GM18505 (cell line): ENCODE data around the gene DACH2.
"Not testable (repeated sequence)": the region's sequence is repeated elsewhere in the genome, so short reads cannot be mapped to it uniquely, and the experiment has no call there.

ENCODE experiments used
- ATAC-seq: cut with Tn5 transposase; IDR thresholded peaks from one replicate; pipeline ENCODE4 v1.9.1; 2021; ENCODE audit not compliant: unreplicated experiment
- POLR2A ChIP-seq: IDR thresholded peaks from 4 replicates; pipeline ENCODE4 v1.6.1; 2011; ENCODE audit warnings: borderline replicate concordance; ENCODE audit not compliant: insufficient read depth, insufficient read length; ENCODE audit errors: extremely low read depth

DACH2 gene

DNA sequence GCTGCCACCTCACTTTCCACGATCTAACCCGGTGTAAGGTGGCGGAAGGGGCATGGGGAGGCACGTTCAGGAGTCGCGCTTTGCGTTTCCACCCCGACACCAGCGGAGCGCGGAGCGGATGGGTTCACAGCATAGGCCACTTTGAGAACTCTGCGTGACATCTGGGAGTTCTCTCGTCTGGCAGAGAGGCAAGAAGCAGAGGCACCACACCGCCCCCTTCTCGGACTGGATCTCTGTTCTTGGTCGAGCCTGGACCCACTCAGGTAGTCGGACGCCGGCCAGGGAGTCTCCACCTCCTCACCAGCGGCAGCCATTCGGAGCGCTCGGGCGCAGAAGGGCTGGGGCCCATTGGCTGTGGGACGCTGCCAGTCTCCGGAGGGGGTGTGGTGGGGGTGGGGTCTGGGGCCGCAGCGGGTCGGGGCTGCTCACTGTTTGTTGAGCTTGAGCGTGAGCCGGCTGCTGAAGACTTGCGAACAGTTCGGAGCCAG, at the start of gene DACH2:
Gene DACH2 (plus strand): TSS at position 428 of the 488 bp plus-strand sequence.
- ATAC-seq, result peak; percentile 98
- no peak for TF ChIP-seq POLR2A

DNA sequence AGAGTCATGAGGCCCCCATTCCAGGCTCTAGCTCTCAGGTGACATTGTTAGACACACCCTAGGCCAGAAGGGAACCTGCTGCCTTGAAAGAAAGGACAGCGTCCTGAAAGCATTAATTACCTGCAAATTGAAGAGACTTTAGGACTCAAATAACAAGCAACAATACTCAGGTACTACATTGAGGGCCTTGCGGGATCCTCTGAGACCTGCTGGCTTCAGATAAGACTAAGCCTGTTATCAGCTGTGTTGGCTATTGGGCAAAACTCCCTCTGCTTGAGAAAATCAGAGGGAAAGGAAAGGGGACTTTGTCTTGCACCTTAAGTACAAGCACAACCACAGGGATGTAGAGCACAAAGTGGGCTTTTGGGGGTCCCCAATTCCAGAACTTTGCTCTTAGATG, 45.9 kb upstream of the DACH2 start:
- no peak for TF ChIP-seq POLR2A
- no peak for ATAC-seq

DNA sequence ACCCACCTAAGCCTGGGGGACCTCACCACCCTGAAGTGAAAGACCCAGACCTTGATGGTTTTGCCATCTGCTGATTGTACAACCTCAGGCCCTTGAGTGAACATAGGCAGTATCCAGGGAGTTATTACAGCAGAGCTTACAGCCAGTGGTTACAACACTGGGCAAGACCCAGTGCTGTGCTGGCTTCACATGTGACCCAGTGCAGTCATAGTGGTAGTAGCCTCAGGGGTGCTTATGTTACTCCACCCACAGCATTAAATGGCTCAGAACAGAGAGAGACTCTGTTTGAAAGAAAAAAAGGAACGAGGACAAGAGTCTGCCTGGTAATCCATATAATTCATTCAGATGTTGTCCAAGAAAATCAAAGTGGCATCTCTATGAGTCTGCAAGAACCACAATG, 45.2 kb upstream of the DACH2 start:
- TF ChIP-seq POLR2A, result no peak
- no peak for ATAC-seq

DNA sequence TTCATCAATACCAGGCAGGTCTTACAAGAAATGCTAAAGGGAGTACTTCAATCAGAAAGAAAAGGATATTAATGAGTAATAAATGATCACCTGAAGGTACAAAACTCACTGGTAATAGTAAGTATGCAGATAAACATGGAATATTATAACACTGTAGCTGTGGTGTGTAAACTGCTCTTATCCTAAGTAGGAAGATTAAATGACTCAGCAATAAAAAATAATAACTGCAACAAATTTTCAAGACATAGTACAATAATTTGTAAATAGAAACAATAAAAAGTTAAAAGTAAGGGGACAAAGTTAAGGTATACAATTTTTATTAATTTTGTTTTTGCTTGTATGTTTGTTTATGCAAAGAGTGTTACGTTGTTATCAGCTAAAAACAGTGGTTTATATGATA, 43.7 kb upstream of the DACH2 start:
- TF ChIP-seq POLR2A, result no peak

DNA sequence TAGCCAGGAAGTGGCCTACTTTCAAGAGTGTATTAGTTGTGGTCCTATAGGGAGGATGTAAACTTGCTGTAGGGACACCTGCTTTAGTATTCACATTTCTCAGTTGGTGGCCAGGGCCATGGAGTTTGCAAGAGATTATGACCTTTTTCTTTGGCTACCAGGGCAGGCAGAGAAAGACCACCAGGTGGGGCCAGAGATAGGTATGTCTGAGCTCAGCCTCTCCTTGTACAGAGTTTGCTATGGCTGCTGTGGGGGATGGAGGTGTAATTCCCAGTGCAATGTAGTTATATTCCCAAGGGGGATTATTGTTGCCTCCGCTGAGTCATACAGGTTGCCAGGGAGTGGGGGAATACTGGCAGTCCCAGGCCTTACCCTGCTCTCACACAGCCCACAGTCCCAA, 26.3 kb upstream of the DACH2 start:
- no peak for ATAC-seq
- TF ChIP-seq POLR2A, result no peak

More for the DNA sequence above, 43.7 kb upstream of the DACH2 start:
- no peak for ATAC-seq

DNA sequence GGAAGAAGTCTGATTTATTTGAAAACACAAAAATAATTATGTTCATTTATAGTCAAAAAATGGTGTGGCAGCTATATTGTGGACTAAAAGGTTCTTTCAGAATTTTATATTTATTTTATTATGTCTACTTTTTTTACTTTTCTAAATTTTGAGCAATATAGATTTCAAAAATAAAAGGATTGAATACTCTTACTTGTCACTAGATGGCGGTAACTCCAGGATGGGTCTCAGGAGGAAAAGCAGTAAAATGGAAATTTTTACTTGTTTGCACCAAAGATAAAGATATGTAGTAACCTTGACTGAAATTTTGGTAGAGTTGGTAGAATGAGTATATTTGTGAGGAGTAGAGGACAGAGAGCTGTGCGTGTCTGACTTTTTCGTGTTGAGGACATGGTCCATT, 14.5 kb upstream of the DACH2 start:
- ATAC-seq, result no peak
- no peak for TF ChIP-seq POLR2A

DNA sequence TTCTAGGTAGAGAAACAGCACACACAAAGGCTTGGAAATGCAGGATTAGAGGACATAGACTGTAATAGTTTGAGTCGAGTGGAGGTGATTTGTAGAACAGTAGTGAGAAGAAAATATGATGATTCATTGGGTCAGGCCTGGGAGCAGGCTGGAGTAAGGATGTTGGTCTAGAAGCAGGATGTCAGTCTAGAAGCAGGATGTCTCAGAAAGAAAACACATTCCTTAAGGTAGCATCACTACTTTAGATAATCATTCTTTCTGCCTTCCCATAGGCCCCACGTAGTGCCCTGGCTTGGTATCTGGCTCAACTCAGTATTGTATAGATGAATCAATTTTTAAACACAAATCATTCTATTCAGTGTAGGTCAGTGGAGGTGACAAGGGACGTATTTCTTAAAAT, 11.2 kb upstream of the DACH2 start:
- no peak for TF ChIP-seq POLR2A
- no peak for ATAC-seq

DNA sequence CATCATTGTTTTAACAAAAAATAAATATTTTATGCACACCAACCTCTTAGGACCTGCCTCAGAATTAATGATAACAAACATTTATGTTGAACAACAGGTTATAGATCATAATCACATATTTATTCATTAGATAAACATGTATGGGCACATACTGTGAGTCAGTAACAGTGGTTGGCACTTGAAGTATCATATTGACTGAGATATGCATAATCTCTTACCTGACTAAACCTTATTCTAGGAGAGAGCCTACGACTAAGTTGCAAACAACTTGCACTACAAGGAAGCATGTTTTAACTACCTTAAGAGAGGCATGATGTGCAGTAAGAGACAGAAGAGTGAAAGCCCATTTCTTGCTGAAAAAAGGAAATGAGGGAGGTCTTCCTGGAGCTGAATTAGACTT, 6.5 kb upstream of the DACH2 start:
- ATAC-seq, result no peak
- TF ChIP-seq POLR2A, result no peak

DNA sequence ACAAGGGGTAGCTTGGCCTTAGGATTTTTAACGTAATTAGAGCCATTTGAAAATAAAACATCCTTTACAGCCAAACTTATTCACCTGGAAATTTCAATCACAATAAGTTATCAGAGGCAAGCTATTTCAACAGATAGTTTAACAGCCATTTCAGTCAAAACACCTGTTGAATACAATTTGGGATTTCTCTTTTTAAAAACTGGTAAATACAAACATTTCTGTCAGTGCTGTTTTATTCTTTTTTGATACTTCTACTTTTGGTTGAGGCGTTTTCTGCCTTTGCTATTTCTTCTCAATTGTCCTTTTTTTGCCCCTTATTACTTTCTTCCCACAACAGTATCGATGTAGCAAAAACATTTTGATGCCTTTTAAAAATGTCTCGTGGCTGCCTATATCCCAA, 2.1 kb upstream of the DACH2 start:
- no peak for ATAC-seq
- TF ChIP-seq POLR2A, result no peak

DNA sequence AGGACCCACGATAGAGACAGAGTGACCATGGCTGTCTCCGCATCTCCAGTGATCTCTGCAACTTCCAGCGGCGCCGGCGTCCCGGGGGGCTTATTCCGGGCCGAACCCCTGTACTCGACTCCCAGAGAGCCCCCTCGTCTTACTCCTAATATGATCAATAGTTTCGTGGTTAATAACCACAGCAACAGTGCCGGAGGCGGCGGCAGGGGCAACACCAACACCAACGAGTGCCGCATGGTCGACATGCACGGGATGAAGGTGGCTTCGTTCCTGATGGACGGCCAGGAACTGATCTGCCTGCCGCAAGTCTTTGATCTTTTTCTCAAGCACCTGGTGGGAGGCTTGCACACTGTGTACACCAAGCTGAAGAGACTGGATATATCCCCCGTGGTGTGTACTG, 343 bp downstream of the DACH2 start:
- no peak for TF ChIP-seq POLR2A
- no peak for ATAC-seq

DNA sequence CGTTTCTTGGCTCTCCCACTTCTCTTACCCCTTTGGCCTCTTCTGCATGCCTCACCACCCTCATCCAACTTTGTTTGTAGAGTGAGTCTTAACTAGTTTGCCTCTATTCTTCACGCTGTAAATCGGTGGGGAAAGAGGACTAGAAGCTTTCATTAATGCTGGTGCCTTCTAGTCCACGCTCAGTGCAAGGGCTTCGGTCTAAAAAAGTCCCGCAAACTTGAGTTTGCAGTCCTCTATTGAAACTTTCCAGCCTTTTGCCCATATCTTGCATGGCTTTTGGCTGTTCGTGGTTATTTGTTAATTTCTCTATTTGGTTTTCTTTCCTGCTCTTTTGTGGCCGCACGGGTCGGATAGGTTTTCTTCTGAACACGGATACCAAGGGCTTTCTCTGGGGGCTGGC, 868 bp downstream of the DACH2 start:
- no peak for ATAC-seq
- TF ChIP-seq POLR2A, result no peak

DNA sequence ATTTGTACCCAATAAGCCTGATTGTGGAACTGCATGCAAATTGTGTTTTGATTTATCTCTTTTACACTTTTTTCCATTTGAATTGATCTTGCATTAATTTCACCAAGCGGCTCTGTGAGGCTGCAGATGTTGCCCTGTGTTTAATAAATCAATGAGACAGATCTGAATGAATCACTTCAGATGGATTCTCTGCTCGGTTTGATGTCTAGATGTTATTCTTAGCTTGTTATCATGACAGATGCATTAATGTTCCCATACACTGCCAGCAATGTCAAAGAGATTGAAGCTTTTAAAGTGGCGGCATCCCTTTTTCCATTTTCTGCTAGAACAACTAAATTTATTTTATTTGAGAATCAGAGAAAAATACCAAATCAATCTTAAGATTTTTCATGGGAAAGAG, 6.3 kb downstream of the DACH2 start:
- ATAC-seq, result no peak
- no peak for TF ChIP-seq POLR2A

DNA sequence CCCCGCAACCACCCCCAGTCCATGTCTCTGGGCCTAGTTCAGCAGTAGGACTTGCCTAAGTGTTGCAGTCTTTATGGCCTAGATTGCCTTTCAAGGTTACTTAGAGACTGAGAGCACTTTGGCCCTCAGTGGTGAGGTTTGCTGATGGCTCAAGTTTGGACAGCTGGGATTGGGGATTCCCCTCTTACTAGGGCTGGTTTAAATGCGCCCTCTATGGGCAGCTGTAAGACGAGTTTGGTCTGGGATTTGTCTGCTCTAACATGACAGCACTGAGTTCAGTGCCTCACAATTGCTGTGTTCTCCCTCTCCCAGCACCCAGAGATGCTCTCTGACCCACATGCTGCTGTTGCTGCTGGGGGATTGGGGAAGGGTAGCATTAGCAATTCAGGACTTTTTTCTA, 23.1 kb downstream of the DACH2 start:
- no peak for TF ChIP-seq POLR2A
- peak; percentile 83 for ATAC-seq

DNA sequence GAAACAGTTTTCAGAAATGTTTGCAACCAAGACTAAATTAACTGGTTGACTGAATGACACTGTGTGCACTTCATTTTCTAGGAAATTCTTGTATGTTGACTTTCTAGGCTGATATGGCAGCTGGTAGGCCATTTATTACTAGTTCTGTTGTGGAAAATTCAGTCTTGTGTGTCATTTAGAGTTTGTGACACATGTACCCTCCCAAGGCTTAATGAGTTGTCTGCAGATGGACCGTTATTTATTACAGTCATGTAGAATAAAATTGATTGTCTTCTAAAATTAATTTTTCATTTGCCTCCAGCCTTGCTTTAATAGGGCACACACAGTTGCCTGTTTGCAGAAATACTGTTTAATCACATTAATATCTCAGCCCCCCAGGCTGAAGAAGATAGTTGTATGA, 30.7 kb downstream of the DACH2 start:
- no peak for ATAC-seq

DNA sequence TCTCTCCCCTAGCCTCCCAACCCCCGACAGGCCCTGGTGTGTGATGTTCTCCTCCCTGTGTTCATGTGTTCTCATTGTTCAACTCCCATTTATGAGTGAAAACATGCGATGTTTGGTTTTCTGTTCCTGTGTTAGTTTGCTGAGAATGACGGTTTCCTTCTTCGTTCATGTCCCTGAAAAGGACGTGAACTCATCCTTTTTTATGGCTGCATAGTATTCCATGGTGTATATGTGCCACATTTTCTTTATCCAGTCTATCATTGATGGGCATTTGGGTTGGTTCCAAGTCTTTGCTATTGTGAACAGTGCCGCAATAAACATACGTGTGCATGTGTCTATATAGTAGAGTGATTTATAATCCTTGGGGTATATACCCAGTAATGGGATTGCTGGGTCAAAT, 33.1 kb downstream of the DACH2 start:
- ATAC-seq, result not testable (repeated sequence)

More for the DNA sequence above, 30.7 kb downstream of the DACH2 start:
- no peak for TF ChIP-seq POLR2A

DNA sequence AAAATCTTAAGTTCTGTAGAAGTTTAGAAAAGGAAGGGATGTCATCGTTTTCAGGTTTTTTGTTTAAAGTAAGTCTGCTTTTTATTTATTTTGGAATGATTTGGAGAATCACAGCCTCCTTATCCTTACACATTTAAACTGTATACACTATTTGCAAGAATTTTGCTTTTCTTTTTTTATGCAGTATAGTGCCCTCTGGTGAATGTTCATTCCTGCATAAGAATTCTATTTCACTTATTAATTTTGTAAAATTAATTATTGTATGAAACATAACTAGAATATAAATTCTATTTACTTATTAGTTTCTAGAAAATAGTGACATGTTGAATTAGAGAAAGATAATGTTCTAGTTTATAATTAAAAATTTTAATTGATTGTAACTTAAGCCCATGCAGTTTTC, 44.6 kb downstream of the DACH2 start:
- no peak for TF ChIP-seq POLR2A
- ATAC-seq, result no peak

DNA sequence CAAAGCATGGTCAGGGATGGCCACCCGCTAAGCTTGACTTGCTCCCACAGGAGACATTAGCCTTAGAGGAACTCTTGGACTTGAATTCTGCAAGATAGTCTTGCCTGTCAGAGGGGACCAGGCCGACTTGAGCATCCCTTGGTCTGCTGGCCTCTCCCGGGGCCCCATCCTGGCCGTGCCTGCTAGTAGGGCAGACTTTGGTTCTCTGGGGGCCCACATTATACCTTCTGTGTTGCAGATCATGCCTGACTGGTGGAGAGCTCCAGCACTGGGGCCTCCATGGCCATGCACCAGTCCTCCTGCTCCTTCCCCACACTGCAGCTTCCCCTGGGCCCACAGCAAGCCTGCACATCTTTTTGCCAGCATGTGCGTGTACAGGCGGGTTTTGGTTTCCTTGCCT, 46.5 kb downstream of the DACH2 start:
- ATAC-seq, result no peak
- no peak for TF ChIP-seq POLR2A

DNA sequence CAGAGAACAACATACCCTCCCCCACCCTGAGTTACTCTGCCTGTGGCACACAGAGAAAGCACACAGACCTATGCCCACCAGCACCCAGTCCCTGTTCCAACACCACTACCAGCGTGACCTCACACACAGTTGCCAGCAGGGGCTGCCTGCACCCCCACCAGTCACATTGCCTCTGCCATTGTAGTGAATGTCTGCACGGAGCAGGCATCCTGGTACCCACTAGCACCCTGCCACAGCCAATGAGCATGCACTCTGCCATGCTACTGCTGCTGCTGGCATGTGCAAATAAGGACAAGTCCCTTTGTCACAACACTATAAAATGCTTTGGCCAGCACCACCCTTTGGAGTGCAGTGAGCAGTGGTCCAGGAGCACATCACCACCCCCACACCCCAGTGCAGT, 47.1 kb downstream of the DACH2 start:
- no peak for TF ChIP-seq POLR2A
- ATAC-seq, result no peak
